Subcutaneous abdominal adipose tissue (tissue), 5 donors: ENCODE measurements around the gene WWOX.

Source experiments
- H3K27ac ChIP-seq: one replicate; pipeline ENCODE4 v1.7.0; 2013; ENCODE audit warnings: low read depth, mild to moderate bottlenecking, inconsistent platforms, low read length, moderate library complexity
- H3K27me3 ChIP-seq, 5 donors: one replicate each; pipeline ENCODE4 v1.7.0; 2013; ENCODE audit warnings: low read length in 5 of 5, inconsistent platforms in 1 of 5; ENCODE audit not compliant: control insufficient read depth in 5 of 5, insufficient read depth in 4 of 5
- H3K36me3 ChIP-seq, 5 donors: one replicate each; pipeline ENCODE4 v1.7.0; 2013; ENCODE audit warnings: low read length in 5 of 5; ENCODE audit not compliant: control insufficient read depth in 5 of 5, insufficient read depth in 5 of 5
- H3K4me1 ChIP-seq, 5 donors: one replicate each; pipeline ENCODE4 v1.7.0; 2013; ENCODE audit warnings: low read length in 5 of 5, mild to moderate bottlenecking in 3 of 5, moderate library complexity in 1 of 5; ENCODE audit not compliant: control insufficient read depth in 5 of 5, insufficient read depth in 5 of 5
- H3K4me3 ChIP-seq, 5 donors: one replicate each; pipeline ENCODE4 v1.7.0; 2013; ENCODE audit warnings: low read length in 5 of 5, low read depth in 1 of 5
- H3K9ac ChIP-seq, 5 donors: one replicate each; pipeline ENCODE4 v1.7.0; 2013; ENCODE audit warnings: low read length in 5 of 5, mild to moderate bottlenecking in 4 of 5, moderate library complexity in 3 of 5
- H3K9me3 ChIP-seq, 5 donors: one replicate each; pipeline ENCODE4 v1.7.0; 2013; ENCODE audit warnings: low read length in 5 of 5; ENCODE audit not compliant: control insufficient read depth in 5 of 5
- donor health status: healthy.
- donor health status: healthy.
- donor health status: healthy.
- donor health status: healthy.
- donor health status: healthy.

WWOX gene

GRCh38 chr16:78294538-78295225 lies 195.2 kb downstream of the WWOX start:
- Histone ChIP-seq H3K27me3 (no peaks in the 10 kb centered on the region), H3K9me3 (no peaks in the 10 kb centered on the region), H3K4me3 (no peak overlapping the region), H3K4me1 (peaks cover 0 to 24% (median 13%) of the 10 kb centered on the region in 5 donors), H3K9ac (no peak overlapping the region), H3K27ac (no peak overlapping the region), H3K36me3 (no peaks in the 10 kb centered on the region)

GRCh38 chr16:78297066-78297666 lies 197.7 kb downstream of the WWOX start:
- Histone ChIP-seq H3K4me1 (peaks cover 0 to 12% (median 7%) of the 10 kb centered on the region in 5 donors), H3K9me3 (no peaks in the 10 kb centered on the region), H3K27me3 (no peaks in the 10 kb centered on the region), H3K4me3 (no peak overlapping the region), H3K36me3 (no peaks in the 10 kb centered on the region), H3K9ac (no peak overlapping the region), H3K27ac (no peak overlapping the region)

- H3K9me3 ChIP-seq, result no peaks in the 10 kb centered on the region
- no peaks in the 10 kb centered on the region for H3K36me3 ChIP-seq
- H3K4me3 ChIP-seq, result no peak overlapping the region
These were observed 199.5 kb downstream of the WWOX start for GRCh38 chr16:78298986-78299385.

GRCh38 chr16:78300469-78300868 lies 201.0 kb downstream of the WWOX start:
- H3K9me3 ChIP-seq, result no peaks in the 10 kb centered on the region
- H3K27me3 ChIP-seq, result no peaks in the 10 kb centered on the region
- no peak overlapping the region for H3K9ac ChIP-seq
- H3K4me3 ChIP-seq, result no peak overlapping the region
- H3K36me3 ChIP-seq, result no peaks in the 10 kb centered on the region
- H3K27ac ChIP-seq, result no peak overlapping the region
- peaks cover 0 to 5% (median 0%) of the 10 kb centered on the region in 5 donors for H3K4me1 ChIP-seq

More at GRCh38 chr16:78298986-78299385, 199.5 kb downstream of the WWOX start:
- peaks cover 0 to 2% (median 0%) of the 10 kb centered on the region in 5 donors for H3K4me1 ChIP-seq
- no peak overlapping the region for H3K9ac ChIP-seq
- no peak overlapping the region for H3K27ac ChIP-seq
- H3K27me3 ChIP-seq, result no peaks in the 10 kb centered on the region

GRCh38 chr16:78303946-78304345 lies 204.5 kb downstream of the WWOX start:
- peaks cover 0 to 5% (median 0%) of the 10 kb centered on the region in 5 donors for H3K4me1 ChIP-seq

GRCh38 chr16:78306361-78306760 lies 206.9 kb downstream of the WWOX start:
- Histone ChIP-seq H3K4me1 (peaks cover 0 to 5% (median 0%) of the 10 kb centered on the region in 5 donors), H3K9me3 (no peaks in the 10 kb centered on the region), H3K36me3 (no peaks in the 10 kb centered on the region), H3K27ac (no peak overlapping the region), H3K9ac (no peak overlapping the region), H3K27me3 (no peaks in the 10 kb centered on the region), H3K4me3 (no peak overlapping the region)

More at GRCh38 chr16:78303946-78304345, 204.5 kb downstream of the WWOX start:
- Histone ChIP-seq H3K36me3 (no peaks in the 10 kb centered on the region), H3K27ac (no peak overlapping the region), H3K4me3 (no peak overlapping the region), H3K9me3 (no peaks in the 10 kb centered on the region), H3K27me3 (no peaks in the 10 kb centered on the region), H3K9ac (no peak overlapping the region)

- peaks cover 0 to 5% (median 0%) of the 10 kb centered on the region in 5 donors for H3K4me1 ChIP-seq
- H3K36me3 ChIP-seq, result no peaks in the 10 kb centered on the region
- H3K27ac ChIP-seq, result no peak overlapping the region
- H3K27me3 ChIP-seq, result no peaks in the 10 kb centered on the region
- H3K4me3 ChIP-seq, result no peak overlapping the region
- H3K9ac ChIP-seq, result no peak overlapping the region
- H3K9me3 ChIP-seq, result no peaks in the 10 kb centered on the region
These were observed 208.5 kb downstream of the WWOX start for GRCh38 chr16:78307824-78308528.

GRCh38 chr16:78309763-78310162 lies 210.3 kb downstream of the WWOX start:
- Histone ChIP-seq H3K9me3 (no peaks in the 10 kb centered on the region), H3K36me3 (no peaks in the 10 kb centered on the region), H3K4me3 (no peak overlapping the region), H3K4me1 (no peaks in the 10 kb centered on the region), H3K27ac (no peak overlapping the region), H3K9ac (no peak overlapping the region), H3K27me3 (no peaks in the 10 kb centered on the region)

- no peak overlapping the region for H3K9ac ChIP-seq
- H3K4me1 ChIP-seq, result no peaks in the 10 kb centered on the region
- H3K27ac ChIP-seq, result no peak overlapping the region
- H3K36me3 ChIP-seq, result no peaks in the 10 kb centered on the region
- no peak overlapping the region for H3K4me3 ChIP-seq
- H3K9me3 ChIP-seq, result no peaks in the 10 kb centered on the region
- no peaks in the 10 kb centered on the region for H3K27me3 ChIP-seq
These were observed 210.7 kb downstream of the WWOX start for GRCh38 chr16:78310196-78310595.

GRCh38 chr16:78310990-78311561 lies 211.6 kb downstream of the WWOX start:
- Histone ChIP-seq H3K27me3 (no peaks in the 10 kb centered on the region), H3K4me3 (no peak overlapping the region), H3K4me1 (no peaks in the 10 kb centered on the region), H3K27ac (no peak overlapping the region), H3K36me3 (no peaks in the 10 kb centered on the region), H3K9me3 (no peaks in the 10 kb centered on the region), H3K9ac (no peak overlapping the region)
